SK-N-SH treated with all-trans-retinoic acid at 6 μM for 48 hours (cell line): ENCODE measurements around the gene METTL13.

Experiments used
- ATAC-seq: fragments of 200-7000 bp; cut with Tn5 transposase; 3 replicates; pipeline ENCODE4 v1.9.1; 2020; ENCODE audit warnings: mild to moderate bottlenecking, moderate library complexity
- ARNTL ChIP-seq: fragments of 450-650 bp; formaldehyde crosslinking; IDR thresholded peaks from 2 replicates; pipeline ENCODE4 v1.5.0; 2020; ENCODE audit warnings: low read depth, mild to moderate bottlenecking, moderate library complexity, borderline replicate concordance
- CSDC2 ChIP-seq: fragments of 250-450 bp; sonication (Bioruptor Pico); IDR thresholded peaks from 2 replicates; pipeline ENCODE4 v1.5.0; 2020; ENCODE audit warnings: mild to moderate bottlenecking, moderate library complexity
- ESRRG ChIP-seq: fragments of 250-450 bp; sonication (Bioruptor Pico); IDR thresholded peaks from 2 replicates; pipeline ENCODE4 v1.6.1; 2021; ENCODE audit warnings: mild to moderate bottlenecking
- GLIS3 ChIP-seq: fragments of 250-450 bp; sonication (Bioruptor Pico); IDR thresholded peaks from 2 replicates; pipeline ENCODE4 v1.5.0; 2020; ENCODE audit warnings: mild to moderate bottlenecking, moderate library complexity
- ISL1 ChIP-seq: fragments of 250-450 bp; sonication (Bioruptor Pico); IDR thresholded peaks from 2 replicates; pipeline ENCODE4 v2.1.2; 2022; ENCODE audit warnings: mild to moderate bottlenecking, moderate library complexity
- PPARA ChIP-seq: fragments of 250-450 bp; sonication (Bioruptor Pico); IDR thresholded peaks from 2 replicates; pipeline ENCODE4 v1.5.0; 2020; ENCODE audit warnings: mild to moderate bottlenecking, borderline replicate concordance
- RARB ChIP-seq: fragments of 250-450 bp; sonication (Bioruptor Pico); IDR thresholded peaks from 2 replicates; pipeline ENCODE4 v1.8.0; 2021; ENCODE audit warnings: mild to moderate bottlenecking, moderate library complexity
- SNAI2 ChIP-seq: fragments of 250-450 bp; sonication (Bioruptor Pico); IDR thresholded peaks from 2 replicates; pipeline ENCODE4 v1.5.0; 2020; ENCODE audit warnings: mild to moderate bottlenecking, moderate library complexity
- TCF4 ChIP-seq: fragments of 250-450 bp; sonication (Bioruptor Pico); IDR thresholded peaks from 2 replicates; pipeline ENCODE4 v1.8.0; 2021; ENCODE audit warnings: mild to moderate bottlenecking, moderate library complexity, borderline replicate concordance
- ZC3H10 ChIP-seq: fragments of 250-450 bp; sonication (Bioruptor Pico); IDR thresholded peaks from 2 replicates; pipeline ENCODE4 v1.5.1; 2021; ENCODE audit warnings: mild to moderate bottlenecking, moderate library complexity
- ZFP3 ChIP-seq: fragments of 250-450 bp; sonication (Bioruptor Pico); IDR thresholded peaks from 2 replicates; pipeline ENCODE4 v1.5.0; 2020; ENCODE audit warnings: mild to moderate bottlenecking, moderate library complexity
- ZFP30 ChIP-seq: fragments of 450-650 bp; formaldehyde crosslinking; IDR thresholded peaks from 2 replicates; pipeline ENCODE4 v1.5.0; 2022; ENCODE audit warnings: mild to moderate bottlenecking, moderate library complexity
- ZNF565 ChIP-seq: fragments of 450-650 bp; formaldehyde crosslinking; conservative IDR thresholded peaks from 2 replicates; pipeline ENCODE4 v1.5.0; 2020; ENCODE audit warnings: low read depth, mild to moderate bottlenecking, moderate library complexity
- ZNF70 ChIP-seq: fragments of 450-650 bp; formaldehyde crosslinking; IDR thresholded peaks from 2 replicates; pipeline ENCODE4 v1.5.0; 2020; ENCODE audit warnings: mild to moderate bottlenecking, moderate library complexity
- TF ChIP-seq, protein P1 (sequence below): fragments of 250-450 bp; sonication (Bioruptor Pico); IDR thresholded peaks from 2 replicates; pipeline ENCODE4 v1.5.0; 2020; ENCODE audit warnings: mild to moderate bottlenecking, moderate library complexity
- TF ChIP-seq, protein P2 (sequence below): fragments of 250-450 bp; sonication (Bioruptor Pico); IDR thresholded peaks from 2 replicates; pipeline ENCODE4 v1.8.0; 2021; ENCODE audit warnings: low read depth, mild to moderate bottlenecking, moderate library complexity, borderline replicate concordance
- TF ChIP-seq, protein P3 (sequence below): fragments of 250-450 bp; sonication (Bioruptor Pico); IDR thresholded peaks from 2 replicates; pipeline ENCODE4 v1.5.1; 2020; ENCODE audit warnings: low read depth, mild to moderate bottlenecking, moderate library complexity
- TF ChIP-seq, protein P4 (sequence below): fragments of 250-450 bp; sonication (Bioruptor Pico); IDR thresholded peaks from 2 replicates; pipeline ENCODE4 v1.5.1; 2021; ENCODE audit warnings: mild to moderate bottlenecking, moderate library complexity
- TF ChIP-seq, protein P5 (sequence below): fragments of 250-450 bp; sonication (Bioruptor Pico); IDR thresholded peaks from 2 replicates; pipeline ENCODE4 v1.8.0; 2020; ENCODE audit warnings: mild to moderate bottlenecking, moderate library complexity, borderline replicate concordance

The METTL13 gene

DNA sequence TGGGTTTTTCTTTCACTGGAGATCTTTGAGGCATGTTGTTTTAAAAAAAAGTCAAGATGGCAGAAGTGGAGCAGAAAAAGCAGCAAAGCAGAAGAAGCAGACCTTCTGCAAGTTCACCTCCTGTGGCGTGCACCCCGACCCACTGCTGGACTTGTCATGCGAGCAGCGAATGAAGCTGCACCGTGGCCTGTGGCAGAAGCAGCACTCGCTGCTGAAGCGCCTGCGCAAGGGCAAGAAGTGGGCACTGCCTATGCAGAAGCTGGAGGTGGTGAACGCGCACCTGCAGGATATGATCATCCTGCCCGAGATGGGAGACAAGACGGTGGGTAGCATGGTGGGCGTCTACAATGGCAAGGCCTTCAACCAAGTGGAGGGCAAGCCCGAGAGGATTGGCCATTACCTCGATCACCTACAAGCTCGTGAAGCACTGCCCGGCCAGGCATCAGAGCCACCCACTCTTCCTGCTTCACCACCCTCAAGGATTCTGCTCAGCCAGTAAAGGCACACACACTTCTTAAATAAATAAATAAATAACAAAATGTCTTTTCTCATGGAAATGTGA, 22.1 kb downstream of the METTL13 start:
- no peak for ATAC-seq
- TF ChIP-seq, protein P1, sequence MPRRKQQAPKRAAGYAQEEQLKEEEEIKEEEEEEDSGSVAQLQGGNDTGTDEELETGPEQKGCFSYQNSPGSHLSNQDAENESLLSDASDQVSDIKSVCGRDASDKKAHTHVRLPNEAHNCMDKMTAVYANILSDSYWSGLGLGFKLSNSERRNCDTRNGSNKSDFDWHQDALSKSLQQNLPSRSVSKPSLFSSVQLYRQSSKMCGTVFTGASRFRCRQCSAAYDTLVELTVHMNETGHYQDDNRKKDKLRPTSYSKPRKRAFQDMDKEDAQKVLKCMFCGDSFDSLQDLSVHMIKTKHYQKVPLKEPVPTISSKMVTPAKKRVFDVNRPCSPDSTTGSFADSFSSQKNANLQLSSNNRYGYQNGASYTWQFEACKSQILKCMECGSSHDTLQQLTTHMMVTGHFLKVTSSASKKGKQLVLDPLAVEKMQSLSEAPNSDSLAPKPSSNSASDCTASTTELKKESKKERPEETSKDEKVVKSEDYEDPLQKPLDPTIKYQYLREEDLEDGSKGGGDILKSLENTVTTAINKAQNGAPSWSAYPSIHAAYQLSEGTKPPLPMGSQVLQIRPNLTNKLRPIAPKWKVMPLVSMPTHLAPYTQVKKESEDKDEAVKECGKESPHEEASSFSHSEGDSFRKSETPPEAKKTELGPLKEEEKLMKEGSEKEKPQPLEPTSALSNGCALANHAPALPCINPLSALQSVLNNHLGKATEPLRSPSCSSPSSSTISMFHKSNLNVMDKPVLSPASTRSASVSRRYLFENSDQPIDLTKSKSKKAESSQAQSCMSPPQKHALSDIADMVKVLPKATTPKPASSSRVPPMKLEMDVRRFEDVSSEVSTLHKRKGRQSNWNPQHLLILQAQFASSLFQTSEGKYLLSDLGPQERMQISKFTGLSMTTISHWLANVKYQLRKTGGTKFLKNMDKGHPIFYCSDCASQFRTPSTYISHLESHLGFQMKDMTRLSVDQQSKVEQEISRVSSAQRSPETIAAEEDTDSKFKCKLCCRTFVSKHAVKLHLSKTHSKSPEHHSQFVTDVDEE: no peak
- TF ChIP-seq, protein P2, sequence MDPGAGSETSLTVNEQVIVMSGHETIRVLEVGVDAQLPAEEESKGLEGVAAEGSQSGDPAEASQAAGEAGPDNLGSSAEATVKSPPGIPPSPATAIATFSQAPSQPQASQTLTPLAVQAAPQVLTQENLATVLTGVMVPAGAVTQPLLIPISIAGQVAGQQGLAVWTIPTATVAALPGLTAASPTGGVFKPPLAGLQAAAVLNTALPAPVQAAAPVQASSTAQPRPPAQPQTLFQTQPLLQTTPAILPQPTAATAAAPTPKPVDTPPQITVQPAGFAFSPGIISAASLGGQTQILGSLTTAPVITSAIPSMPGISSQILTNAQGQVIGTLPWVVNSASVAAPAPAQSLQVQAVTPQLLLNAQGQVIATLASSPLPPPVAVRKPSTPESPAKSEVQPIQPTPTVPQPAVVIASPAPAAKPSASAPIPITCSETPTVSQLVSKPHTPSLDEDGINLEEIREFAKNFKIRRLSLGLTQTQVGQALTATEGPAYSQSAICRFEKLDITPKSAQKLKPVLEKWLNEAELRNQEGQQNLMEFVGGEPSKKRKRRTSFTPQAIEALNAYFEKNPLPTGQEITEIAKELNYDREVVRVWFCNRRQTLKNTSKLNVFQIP (CRISPR knock-in tag): no peak
- TF ChIP-seq, protein P3, sequence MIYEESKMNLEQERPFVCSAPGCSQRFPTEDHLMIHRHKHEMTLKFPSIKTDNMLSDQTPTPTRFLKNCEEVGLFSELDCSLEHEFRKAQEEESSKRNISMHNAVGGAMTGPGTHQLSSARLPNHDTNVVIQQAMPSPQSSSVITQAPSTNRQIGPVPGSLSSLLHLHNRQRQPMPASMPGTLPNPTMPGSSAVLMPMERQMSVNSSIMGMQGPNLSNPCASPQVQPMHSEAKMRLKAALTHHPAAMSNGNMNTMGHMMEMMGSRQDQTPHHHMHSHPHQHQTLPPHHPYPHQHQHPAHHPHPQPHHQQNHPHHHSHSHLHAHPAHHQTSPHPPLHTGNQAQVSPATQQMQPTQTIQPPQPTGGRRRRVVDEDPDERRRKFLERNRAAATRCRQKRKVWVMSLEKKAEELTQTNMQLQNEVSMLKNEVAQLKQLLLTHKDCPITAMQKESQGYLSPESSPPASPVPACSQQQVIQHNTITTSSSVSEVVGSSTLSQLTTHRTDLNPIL (CRISPR knock-in tag): no peak
- TF ChIP-seq, protein P4, sequence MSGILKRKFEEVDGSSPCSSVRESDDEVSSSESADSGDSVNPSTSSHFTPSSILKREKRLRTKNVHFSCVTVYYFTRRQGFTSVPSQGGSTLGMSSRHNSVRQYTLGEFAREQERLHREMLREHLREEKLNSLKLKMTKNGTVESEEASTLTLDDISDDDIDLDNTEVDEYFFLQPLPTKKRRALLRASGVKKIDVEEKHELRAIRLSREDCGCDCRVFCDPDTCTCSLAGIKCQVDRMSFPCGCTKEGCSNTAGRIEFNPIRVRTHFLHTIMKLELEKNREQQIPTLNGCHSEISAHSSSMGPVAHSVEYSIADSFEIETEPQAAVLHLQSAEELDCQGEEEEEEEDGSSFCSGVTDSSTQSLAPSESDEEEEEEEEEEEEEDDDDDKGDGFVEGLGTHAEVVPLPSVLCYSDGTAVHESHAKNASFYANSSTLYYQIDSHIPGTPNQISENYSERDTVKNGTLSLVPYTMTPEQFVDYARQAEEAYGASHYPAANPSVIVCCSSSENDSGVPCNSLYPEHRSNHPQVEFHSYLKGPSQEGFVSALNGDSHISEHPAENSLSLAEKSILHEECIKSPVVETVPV: no peak
- TF ChIP-seq, protein P5, sequence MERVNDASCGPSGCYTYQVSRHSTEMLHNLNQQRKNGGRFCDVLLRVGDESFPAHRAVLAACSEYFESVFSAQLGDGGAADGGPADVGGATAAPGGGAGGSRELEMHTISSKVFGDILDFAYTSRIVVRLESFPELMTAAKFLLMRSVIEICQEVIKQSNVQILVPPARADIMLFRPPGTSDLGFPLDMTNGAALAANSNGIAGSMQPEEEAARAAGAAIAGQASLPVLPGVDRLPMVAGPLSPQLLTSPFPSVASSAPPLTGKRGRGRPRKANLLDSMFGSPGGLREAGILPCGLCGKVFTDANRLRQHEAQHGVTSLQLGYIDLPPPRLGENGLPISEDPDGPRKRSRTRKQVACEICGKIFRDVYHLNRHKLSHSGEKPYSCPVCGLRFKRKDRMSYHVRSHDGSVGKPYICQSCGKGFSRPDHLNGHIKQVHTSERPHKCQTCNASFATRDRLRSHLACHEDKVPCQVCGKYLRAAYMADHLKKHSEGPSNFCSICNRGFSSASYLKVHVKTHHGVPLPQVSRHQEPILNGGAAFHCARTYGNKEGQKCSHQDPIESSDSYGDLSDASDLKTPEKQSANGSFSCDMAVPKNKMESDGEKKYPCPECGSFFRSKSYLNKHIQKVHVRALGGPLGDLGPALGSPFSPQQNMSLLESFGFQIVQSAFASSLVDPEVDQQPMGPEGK: no peak
- TF ChIP-seq ESRRG (CRISPR knock-in tag) (no peak), GLIS3 (CRISPR knock-in tag) (no peak), ZNF70 (CRISPR knock-in tag) (no peak), TCF4 (CRISPR knock-in tag) (no peak), ISL1 (CRISPR knock-in tag) (no peak), ZFP30 (CRISPR knock-in tag) (no peak), SNAI2 (no peak)

DNA sequence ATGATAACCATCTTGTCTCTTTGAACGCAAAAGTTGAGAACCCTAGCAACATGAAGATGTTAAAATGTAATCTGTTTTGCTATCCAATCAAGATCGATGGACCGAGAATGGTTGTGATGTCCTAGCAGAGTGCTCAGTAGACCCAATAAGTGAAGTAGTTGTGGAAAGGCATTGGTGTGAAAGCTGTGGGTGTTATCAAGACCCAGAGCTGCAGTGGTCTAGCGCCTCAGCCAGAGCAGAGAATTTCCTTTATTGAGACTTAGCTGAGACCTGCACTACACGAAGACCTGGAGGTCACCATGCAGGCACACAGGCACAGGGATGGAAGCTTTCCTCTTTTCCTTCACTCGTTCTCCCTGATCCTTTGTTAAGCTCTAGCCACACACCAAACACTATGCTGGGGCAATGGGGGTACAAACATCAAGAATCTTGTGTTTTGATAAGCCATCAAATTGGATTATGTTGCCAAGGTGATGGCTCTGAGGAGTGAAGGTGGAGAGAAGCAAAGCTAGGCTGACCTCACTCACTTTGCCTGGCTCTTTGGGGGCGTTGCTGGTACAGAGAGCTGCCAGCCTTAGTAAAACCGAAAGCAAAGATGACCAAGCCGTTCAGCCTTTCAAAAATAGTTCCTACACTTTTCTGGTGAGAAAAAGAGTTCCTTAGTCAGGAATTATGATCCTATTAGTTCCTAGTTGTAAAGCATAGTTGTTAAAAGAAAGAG, 24.1 kb downstream of the METTL13 start:
- ATAC-seq: no peak
- TF ChIP-seq PPARA (no peak), ZNF565 (CRISPR knock-in tag) (no peak), ZC3H10 (no peak), TCF4 (CRISPR knock-in tag) (no peak), ZFP3 (no peak), CSDC2 (CRISPR knock-in tag) (no peak), ZFP30 (CRISPR knock-in tag) (no peak), ZNF70 (CRISPR knock-in tag) (no peak), ARNTL (no peak), GLIS3 (CRISPR knock-in tag) (no peak), RARB (CRISPR knock-in tag) (no peak)
- TF ChIP-seq, protein P1: no peak
- TF ChIP-seq, protein P4: no peak
- TF ChIP-seq, protein P5: no peak
- TF ChIP-seq, protein P2 (CRISPR knock-in tag): no peak
